ENCODE results near the gene NRGN. TPM values are rescaled to one million over a fixed set of nuclear protein-coding genes. Genes with fewer than 3 reads are reported as not detected.

NRGN gene
- polyA plus RNA-seq, 1 donor from 2014 or later: 0.69 TPM

- no peak overlapping the region for H3K9ac ChIP-seq (ENCODE audit: low read length)
- no peak overlapping the region for H3K4me3 ChIP-seq (ENCODE audit: low read length)
- peaks cover 6% of the 10 kb centered on the region for H3K36me3 ChIP-seq (ENCODE audit: insufficient read depth, low read length)
- H3F3A ChIP-seq (ENCODE audit: insufficient read depth, low read length, poor library complexity, severe bottlenecking): no peaks in the 10 kb centered on the region
- no peaks in the 10 kb centered on the region for H3K9me2 ChIP-seq (ENCODE audit: insufficient read depth, low read length)
- H4K20me1 ChIP-seq (ENCODE audit: insufficient read depth): no peaks in the 10 kb centered on the region
- no peak overlapping the region for H2AFZ ChIP-seq (ENCODE audit: low read depth, low read length)
- no peak overlapping the region for H3K27ac ChIP-seq (ENCODE audit: low read length)
- no peak overlapping the region for H3K4me2 ChIP-seq (ENCODE audit: low read length)
- H3K9me3 ChIP-seq (ENCODE audit: low read length): no peaks in the 10 kb centered on the region
- no peak for TF ChIP-seq POLR2AphosphoS5 (IDR thresholded peaks at IDR 0.05)
- no peak for TF ChIP-seq SMC3 (conservative IDR thresholded peaks at IDR 0.05; ENCODE audit: poor library complexity)
- TF ChIP-seq MXI1 (conservative IDR thresholded peaks at IDR 0.05; ENCODE audit: poor library complexity, severe bottlenecking): no peak
- TF ChIP-seq RAD21 (conservative IDR thresholded peaks at IDR 0.05): no peak
- TF ChIP-seq EZH2 (IDR thresholded peaks at IDR 0.05; ENCODE audit: borderline replicate concordance, insufficient read depth, low read length, poor library complexity, severe bottlenecking): no peak
- TF ChIP-seq CTCF (IDR thresholded peaks at IDR 0.05; ENCODE audit: poor library complexity, severe bottlenecking): no peak
- TF ChIP-seq TAF1 (IDR thresholded peaks at IDR 0.05; ENCODE audit: low read depth): no peak
- TF ChIP-seq, protein P1, sequence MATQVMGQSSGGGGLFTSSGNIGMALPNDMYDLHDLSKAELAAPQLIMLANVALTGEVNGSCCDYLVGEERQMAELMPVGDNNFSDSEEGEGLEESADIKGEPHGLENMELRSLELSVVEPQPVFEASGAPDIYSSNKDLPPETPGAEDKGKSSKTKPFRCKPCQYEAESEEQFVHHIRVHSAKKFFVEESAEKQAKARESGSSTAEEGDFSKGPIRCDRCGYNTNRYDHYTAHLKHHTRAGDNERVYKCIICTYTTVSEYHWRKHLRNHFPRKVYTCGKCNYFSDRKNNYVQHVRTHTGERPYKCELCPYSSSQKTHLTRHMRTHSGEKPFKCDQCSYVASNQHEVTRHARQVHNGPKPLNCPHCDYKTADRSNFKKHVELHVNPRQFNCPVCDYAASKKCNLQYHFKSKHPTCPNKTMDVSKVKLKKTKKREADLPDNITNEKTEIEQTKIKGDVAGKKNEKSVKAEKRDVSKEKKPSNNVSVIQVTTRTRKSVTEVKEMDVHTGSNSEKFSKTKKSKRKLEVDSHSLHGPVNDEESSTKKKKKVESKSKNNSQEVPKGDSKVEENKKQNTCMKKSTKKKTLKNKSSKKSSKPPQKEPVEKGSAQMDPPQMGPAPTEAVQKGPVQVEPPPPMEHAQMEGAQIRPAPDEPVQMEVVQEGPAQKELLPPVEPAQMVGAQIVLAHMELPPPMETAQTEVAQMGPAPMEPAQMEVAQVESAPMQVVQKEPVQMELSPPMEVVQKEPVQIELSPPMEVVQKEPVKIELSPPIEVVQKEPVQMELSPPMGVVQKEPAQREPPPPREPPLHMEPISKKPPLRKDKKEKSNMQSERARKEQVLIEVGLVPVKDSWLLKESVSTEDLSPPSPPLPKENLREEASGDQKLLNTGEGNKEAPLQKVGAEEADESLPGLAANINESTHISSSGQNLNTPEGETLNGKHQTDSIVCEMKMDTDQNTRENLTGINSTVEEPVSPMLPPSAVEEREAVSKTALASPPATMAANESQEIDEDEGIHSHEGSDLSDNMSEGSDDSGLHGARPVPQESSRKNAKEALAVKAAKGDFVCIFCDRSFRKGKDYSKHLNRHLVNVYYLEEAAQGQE (IDR thresholded peaks at IDR 0.05; ENCODE audit: borderline replicate concordance): no peak
- TF ChIP-seq EP300 (conservative IDR thresholded peaks at IDR 0.05; ENCODE audit: poor library complexity, severe bottlenecking): no peak
- H3K79me2 ChIP-seq (replicated peaks; ENCODE audit: insufficient read depth, low read length): peaks cover 7% of the 10 kb centered on the region
- H3K27me3 ChIP-seq (ENCODE audit: insufficient read depth, low read depth, low read length): no peaks in the 10 kb centered on the region
These were observed 37.3 kb downstream of the NRGN start for GRCh38 chr11:124776865-124777645.

- no peaks in the 10 kb centered on the region for H3K9me2 ChIP-seq (ENCODE audit: insufficient read depth, low read length)
- no peak overlapping the region for H3K4me2 ChIP-seq (ENCODE audit: low read length)
- no peaks in the 10 kb centered on the region for H3F3A ChIP-seq (ENCODE audit: insufficient read depth, low read length, poor library complexity, severe bottlenecking)
- H2AFZ ChIP-seq (ENCODE audit: low read depth, low read length): no peak overlapping the region
- peaks cover 6% of the 10 kb centered on the region for H3K36me3 ChIP-seq (ENCODE audit: insufficient read depth, low read length)
- H3K9me3 ChIP-seq (ENCODE audit: low read length): no peaks in the 10 kb centered on the region
- H3K27ac ChIP-seq (ENCODE audit: low read length): no peak overlapping the region
- peaks cover 7% of the 10 kb centered on the region for H3K79me2 ChIP-seq (replicated peaks; ENCODE audit: insufficient read depth, low read length)
- no peaks in the 10 kb centered on the region for H3K27me3 ChIP-seq (ENCODE audit: insufficient read depth, low read depth, low read length)
- H4K20me1 ChIP-seq (ENCODE audit: insufficient read depth): no peaks in the 10 kb centered on the region
- H3K9ac ChIP-seq (ENCODE audit: low read length): no peak overlapping the region
- TF ChIP-seq TAF1 (IDR thresholded peaks at IDR 0.05; ENCODE audit: low read depth): no peak
- TF ChIP-seq, protein P1 (IDR thresholded peaks at IDR 0.05; ENCODE audit: borderline replicate concordance): no peak
- no peak for TF ChIP-seq SMC3 (conservative IDR thresholded peaks at IDR 0.05; ENCODE audit: poor library complexity)
- no peak for TF ChIP-seq POLR2AphosphoS5 (IDR thresholded peaks at IDR 0.05)
- no peak for TF ChIP-seq MXI1 (conservative IDR thresholded peaks at IDR 0.05; ENCODE audit: poor library complexity, severe bottlenecking)
- no peak for TF ChIP-seq CTCF (IDR thresholded peaks at IDR 0.05; ENCODE audit: poor library complexity, severe bottlenecking)
- no peak for TF ChIP-seq EZH2 (IDR thresholded peaks at IDR 0.05; ENCODE audit: borderline replicate concordance, insufficient read depth, low read length, poor library complexity, severe bottlenecking)
- TF ChIP-seq RAD21 (conservative IDR thresholded peaks at IDR 0.05): no peak
- no peak for TF ChIP-seq EP300 (conservative IDR thresholded peaks at IDR 0.05; ENCODE audit: poor library complexity, severe bottlenecking)
- H3K4me3 ChIP-seq (ENCODE audit: low read length): no peak overlapping the region
These were observed 38.5 kb downstream of the NRGN start for GRCh38 chr11:124778281-124778680.
